Stimulated activated CD8-positive, alpha-beta memory T cell treated with anti-CD3 and anti-CD28 coated beads, Interleukin-4, amount 100 ng/mL, for 24 hours (primary cell): Measurements from ENCODE around the gene OTUD4.
"Not testable (repeated sequence)": the region's sequence is repeated elsewhere in the genome, so short reads cannot be mapped to it uniquely, and the experiment has no call there.

Experiments used
- DNase-seq: peaks from one replicate; pipeline ENCODE4 v3.0.0-alpha.2; 2020; ENCODE audit warnings: low read depth

OTUD4 gene, protein sequence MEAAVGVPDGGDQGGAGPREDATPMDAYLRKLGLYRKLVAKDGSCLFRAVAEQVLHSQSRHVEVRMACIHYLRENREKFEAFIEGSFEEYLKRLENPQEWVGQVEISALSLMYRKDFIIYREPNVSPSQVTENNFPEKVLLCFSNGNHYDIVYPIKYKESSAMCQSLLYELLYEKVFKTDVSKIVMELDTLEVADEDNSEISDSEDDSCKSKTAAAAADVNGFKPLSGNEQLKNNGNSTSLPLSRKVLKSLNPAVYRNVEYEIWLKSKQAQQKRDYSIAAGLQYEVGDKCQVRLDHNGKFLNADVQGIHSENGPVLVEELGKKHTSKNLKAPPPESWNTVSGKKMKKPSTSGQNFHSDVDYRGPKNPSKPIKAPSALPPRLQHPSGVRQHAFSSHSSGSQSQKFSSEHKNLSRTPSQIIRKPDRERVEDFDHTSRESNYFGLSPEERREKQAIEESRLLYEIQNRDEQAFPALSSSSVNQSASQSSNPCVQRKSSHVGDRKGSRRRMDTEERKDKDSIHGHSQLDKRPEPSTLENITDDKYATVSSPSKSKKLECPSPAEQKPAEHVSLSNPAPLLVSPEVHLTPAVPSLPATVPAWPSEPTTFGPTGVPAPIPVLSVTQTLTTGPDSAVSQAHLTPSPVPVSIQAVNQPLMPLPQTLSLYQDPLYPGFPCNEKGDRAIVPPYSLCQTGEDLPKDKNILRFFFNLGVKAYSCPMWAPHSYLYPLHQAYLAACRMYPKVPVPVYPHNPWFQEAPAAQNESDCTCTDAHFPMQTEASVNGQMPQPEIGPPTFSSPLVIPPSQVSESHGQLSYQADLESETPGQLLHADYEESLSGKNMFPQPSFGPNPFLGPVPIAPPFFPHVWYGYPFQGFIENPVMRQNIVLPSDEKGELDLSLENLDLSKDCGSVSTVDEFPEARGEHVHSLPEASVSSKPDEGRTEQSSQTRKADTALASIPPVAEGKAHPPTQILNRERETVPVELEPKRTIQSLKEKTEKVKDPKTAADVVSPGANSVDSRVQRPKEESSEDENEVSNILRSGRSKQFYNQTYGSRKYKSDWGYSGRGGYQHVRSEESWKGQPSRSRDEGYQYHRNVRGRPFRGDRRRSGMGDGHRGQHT

DNA sequence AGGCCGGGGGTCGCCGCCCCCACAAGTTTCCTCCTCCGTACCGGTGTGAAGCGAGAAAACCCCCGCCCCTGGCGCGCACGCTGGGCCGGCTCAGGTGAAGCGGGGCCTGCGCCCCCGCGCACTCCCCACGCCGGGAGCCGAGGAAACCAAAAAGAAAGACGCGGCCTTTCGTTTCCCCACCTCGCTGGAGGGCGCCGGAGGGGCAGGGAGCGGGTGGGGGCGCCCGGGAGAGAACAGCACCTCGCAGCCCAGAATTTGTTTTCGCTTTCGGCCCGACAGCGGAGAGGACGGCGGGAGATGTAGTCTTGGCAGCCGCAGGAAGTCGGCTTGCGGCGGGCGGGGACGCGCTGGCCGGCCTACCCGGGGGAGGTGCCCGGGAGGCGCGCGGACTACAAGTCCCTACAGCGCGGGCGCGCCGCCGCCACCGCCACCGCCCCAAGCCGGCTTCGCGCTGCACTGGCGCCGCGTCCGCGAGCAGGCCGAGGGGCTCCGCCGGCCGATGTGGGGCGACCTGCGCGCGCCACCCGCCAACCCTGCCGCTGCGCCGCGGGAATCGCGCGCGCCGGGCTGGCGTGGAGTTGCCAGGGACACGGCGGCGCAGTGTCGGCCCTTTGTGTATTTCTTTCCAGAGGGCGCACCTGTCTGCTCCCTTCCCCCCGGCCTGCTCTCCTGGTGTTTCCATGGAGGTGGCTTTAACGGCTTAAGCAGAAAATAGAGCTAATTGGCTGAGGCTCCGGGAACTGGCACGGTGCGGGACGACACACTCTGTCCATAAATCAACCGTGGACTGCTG, at the start of gene OTUD4:
Gene OTUD4, minus strand, starts transcription at position 292 of the 793 bp plus-strand sequence. CDS start 616 bp downstream, outside the sequence.
- DNase-seq: peak; percentile 92

DNA sequence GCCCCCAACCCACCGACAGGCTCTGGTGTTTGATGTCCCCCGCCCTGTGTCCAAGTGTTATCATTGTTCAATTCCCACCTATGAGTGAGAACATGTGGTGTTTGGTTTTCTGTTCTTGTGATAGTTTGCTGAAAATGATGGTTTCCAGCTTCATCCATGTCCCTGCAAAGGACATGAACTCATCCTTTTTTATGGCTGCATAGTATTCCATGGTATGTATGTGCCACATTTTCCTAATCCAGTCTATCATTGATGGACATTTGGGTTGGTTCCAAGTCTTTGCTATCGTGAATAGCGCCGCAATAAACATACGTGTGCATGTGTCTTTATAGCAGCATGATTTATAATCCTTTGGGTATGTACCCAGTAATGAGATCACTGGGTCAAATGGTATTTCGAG, 42.8 kb upstream of the OTUD4 start:
- not testable (repeated sequence) for DNase-seq

DNA sequence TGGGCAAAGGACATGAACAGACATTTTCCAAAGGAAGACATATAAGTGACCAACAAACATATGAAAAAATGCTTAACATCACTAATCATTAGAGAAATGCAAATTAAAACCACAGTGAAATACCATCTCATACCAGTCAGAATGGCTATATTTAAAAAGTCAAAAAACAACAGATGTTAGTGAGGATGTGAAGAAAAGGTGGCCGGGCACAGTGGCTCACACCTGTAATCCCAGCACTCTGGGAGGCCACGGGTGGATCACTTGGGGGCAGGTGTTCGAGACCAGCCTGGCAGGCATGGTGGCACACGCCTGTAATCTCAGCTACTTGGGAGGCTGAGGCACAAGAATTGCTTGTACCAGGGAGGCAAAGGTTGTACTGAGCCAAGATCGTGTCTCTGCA, 41.1 kb upstream of the OTUD4 start:
- not testable (repeated sequence) for DNase-seq

DNA sequence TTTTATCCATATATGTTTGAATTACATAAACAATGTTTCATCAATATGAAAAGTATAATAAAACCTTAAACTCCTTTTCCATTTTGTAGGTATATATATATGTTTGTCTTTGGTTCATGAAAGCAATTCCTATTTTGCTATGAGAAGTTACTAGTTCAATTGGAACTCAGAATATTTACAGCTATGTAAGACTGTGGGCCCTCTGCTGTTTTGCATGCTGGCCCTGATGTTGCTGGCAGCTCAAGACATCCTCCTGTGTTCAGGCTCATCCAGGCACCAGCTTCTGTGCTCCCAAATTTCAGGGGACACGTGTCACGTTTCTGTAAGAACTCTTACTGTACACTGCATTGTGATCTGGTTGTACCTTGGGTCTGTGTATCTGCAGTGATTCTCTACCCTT, 38.7 kb upstream of the OTUD4 start:
- no peak for DNase-seq

DNA sequence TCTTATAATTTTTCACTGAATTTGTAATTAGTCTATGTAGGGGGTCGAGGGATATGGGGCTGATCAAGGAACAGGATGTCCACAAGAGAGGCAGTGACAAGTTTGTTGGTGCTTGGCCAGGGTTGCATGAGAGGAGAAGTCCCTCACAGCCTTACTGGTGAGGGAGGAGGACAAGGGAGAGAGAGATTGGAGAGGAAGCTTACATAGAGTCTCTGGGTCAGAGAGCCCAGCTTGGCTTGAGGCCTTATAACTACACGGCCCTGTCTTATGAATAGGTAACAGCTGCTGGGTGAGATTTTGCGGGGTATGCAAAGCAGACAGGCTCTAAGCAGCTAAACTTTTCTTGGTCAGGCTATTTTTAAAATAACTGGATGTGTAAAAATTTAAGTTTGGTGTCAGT, 37.9 kb upstream of the OTUD4 start:
- no peak for DNase-seq

DNA sequence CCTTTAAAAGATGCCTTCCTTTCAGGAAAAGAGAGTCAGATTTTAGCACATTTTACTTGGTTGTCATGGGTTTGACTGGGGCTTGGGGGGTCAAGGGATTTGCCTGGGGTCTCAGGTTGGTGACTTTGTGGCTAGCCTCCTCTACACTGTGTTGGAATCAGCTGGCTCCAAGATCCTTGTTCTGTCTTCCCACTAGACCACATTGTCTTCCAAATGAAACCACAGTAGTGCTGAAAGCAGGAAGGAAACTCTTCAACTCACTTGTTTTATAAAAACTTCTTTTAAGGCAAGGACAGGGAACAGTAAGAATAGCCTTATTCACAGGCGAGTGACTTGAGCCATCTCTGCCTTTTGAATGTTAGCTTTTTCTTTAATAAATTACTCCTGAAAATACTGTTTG, 37.0 kb upstream of the OTUD4 start:
- DNase-seq: no peak

DNA sequence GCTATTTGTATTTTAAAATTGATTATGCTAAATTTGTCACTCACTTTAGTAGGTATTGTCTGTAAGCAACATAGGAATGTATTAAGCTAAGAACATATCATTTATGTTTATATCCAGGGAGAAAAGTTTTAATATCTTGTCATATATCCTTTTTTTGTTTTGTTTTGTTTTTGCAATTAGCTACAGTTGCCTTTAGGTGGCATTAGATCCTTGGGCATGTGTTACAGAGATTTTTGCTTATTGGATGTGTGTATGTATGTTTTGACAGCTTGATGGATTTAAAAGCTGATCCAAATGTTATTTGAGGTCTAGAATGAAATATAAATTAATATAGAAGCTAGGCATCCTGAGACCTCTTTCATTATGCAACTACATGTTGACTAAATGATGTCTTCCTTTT, 36.1 kb upstream of the OTUD4 start:
- no peak for DNase-seq

DNA sequence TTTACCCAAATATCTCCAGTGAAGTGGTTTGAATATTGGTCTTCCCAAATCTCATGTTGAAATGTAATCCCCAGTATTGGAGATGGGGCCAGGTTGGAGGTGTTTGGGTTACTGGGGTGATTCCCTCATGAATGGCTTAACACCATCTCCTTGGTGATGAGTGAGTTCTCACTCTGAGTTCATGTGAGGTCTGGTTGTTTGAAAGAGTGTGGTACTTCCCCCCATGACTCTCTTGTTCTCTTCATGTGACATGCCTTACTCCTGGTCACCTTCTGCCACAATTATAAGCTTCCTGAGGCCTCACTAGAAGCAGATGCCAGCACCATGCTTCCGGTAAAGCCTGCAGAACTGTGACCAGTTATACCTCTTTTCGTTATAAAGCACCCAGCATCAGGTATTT, 32.9 kb upstream of the OTUD4 start:
- DNase-seq: no peak

DNA sequence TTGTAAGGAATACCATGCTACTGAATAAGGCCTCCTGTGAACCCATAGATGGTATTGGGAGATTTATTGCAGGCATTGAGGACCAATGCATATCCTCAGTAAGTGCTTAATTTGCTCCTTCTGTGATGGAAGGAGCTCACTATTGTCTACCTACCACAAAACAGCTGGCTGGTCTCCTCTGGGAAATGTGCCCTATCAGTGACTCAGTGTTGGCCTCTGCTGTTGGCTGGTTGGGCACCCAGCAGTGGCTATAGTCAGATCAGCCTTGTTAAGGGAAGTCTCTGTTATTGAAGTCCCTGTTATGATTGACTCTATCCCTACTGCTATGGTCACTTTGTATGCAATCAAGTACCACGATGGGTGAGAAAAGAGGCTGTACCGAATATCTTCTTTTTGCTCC, 27.5 kb upstream of the OTUD4 start:
- no peak for DNase-seq

DNA sequence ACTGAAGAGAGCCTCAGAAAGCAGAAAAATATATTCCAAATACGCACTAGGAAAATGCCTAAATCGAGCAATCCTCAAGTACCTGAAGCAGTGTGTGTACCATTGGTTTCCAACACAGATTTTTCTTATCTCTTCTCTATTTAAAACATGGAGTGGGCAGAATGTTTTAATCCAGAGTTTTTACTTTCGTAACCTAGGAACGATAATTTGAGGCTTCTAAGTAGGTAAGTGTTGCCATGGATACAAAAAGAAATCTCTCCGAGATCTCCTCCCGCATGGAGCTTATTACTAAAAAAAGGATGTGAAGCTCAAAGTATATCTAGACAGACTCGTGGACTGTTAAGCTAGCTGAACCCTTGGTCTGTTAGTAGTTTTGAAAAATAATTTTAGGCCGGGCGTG, 23.0 kb upstream of the OTUD4 start:
- no peak for DNase-seq

DNA sequence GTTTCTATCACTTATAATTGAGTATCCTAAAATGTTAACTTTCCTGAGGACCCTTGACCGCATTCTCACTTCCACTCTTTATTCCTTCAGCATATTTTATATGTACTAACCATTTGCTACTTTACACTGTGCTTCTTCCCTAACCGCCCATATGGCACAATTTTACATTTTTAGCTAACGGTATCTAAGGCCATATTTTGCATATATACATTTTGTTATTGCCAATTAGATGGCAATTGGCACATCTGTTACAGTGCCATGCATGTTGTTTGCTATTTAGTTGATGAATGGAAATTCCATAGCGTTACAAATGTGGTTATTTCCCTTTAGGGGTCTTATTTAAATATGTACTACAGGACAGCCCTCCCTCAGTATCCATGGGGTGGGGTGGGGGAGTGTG, 20.0 kb upstream of the OTUD4 start:
- DNase-seq: no peak

DNA sequence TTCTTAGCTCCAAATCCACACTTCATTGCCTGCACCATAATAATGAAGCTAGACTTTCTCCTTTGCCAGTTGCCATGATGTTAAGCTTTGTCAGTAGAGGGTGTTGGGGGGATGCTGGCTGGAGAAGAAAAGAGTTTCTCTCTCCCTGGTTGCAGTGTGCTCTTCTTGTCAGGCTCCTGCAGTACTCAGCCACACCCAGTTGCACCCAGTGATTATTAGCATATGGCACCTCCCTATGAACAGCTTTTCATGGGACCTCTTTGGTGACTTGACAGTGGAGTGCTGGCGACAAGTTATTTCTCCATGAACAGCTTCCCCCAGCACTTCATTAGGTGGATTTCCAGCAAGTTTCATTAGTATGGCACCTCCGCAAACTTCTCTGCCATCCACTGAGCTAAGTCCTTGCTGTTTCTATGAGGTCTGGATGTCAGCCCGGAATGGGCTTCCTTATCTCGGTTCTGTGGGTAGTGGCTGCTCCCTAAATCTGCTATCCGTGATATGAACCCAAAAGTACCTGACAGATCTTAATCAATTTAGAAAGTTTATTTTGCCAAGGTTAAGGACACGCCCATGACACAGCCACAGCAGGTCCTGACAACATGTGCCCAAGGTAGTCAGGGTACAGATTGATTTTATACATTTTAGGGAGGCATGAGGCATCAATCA, 18.8 kb upstream of the OTUD4 start:
- no peak for DNase-seq

DNA sequence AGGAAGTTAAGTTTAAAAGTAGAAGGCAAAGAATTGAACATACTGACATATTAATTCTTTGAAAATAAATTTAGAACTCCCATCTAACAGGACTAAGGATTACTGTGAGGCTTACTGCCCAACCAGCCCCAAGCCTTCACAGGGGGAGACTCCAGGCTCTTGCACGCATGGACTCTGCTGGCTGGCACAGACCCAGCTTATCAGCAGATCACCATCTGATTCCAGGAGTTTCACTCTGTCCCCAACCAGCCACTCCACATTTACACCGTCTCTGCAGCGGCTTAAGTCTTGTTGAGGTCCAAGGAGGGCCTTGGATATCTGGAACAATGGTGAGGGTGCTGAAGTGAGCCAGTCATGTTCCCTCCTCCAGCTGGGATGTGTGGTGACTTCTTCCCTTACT, 16.4 kb upstream of the OTUD4 start:
- no peak for DNase-seq

DNA sequence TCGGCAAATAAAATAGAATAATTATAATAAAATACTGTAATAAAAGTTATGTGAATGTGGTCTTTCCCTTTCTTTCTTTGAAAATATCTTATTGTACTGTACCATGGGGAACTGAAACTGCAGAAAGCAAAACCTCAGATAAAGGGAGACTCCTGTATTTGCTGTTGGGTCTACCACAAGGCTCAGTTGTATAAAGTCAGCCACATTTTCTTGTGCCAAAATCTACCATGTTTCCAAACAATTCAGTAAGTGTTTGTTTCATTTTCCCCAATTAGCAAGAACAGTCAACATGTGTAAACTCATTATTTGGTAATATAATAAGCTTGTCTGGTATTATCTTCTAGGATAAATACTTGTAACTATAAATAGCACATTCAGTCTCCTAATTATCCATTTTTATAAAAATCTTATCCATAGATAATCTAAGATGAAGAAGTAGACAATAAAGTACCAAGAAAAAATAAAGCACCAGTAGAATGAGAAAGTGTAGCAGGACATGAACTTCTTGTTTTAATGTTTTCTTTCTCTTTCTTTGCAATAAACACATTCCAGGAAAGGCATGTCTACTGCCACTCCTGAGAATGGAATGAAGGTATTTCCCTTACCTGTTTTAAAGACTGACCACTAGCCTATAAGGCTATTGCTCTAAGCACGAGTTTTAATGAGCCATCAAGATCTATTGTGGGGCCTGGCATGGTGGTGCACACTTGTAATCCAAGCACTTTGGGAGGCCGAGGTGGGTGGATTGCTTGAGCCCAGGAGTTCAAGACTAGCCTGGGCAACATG, 15.0 kb upstream of the OTUD4 start:
- DNase-seq: no peak

DNA sequence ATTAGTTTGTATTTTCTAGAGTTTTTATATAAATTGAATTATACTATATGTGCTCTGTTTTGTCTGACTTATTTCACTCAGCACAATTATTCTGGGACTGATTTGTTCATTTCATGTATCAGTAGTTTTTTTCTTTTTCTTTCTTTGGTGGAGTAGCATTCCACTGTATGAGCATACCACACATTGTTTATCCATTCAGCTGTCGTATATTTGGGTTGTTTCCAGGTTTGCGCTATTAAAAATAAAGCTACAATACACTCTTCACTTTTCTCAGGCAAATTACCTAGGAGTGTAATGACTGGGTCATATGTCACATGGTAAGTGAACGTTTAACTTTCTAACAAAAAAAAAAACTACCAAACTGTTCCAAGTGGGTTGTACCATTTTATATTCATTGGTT, 9.6 kb upstream of the OTUD4 start:
- DNase-seq: no peak

DNA sequence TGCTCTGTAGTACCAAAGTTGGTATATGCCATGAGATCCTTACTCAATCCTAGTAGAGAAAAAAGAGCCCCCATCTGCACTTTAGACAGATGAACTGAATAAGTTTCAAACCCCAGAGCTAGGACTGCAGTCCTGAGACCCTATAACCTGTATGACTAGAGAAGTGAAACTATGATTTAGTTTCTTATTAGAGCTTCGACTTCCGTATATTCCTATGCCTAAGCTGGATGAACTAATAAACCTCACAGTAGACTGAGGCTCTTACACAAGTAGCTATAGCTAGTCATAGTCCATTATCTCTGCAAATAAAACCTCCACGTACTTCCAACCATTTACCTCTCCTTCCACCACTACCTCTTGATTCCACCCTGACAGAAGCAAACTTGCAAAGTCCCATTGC, 6.3 kb upstream of the OTUD4 start:
- DNase-seq: no peak

DNA sequence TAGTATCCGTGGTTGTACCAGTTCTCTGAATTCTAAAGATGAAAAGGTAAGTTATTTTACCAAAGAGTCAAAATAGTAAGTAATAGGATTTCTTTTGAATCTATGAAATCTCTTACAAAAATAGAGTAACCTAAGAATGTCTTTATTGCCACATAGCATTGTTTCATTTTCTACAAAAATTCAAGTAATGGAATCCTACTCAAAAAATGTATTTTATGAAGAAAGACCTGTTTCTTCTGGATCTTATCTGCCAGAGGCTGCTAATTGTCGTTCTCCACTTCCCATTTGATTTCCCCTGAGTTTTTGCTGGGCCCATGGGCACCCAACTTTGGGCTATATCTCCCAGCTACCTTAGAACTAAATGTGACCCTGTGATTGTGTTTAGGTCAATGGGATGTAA, 3.2 kb upstream of the OTUD4 start:
- no peak for DNase-seq

DNA sequence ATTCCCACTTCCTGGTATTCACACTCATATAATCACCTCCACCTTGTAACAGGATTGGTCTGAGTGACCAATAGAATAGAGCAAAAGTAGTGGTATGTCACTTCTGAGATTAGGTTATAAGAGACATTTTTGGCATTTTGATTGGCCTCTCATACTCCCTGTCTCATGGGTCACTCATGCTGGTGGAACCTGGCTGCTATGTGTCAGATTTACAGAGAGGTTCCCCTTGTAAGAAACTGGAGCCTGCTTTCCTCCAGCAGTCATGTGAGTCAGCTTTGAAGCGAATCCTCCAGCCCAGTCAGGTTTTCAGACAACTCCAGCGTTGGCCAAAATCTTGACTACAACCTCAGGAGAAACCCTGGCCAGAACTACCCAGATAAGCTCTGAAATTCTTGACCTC, 2.6 kb upstream of the OTUD4 start:
- DNase-seq: no peak

DNA sequence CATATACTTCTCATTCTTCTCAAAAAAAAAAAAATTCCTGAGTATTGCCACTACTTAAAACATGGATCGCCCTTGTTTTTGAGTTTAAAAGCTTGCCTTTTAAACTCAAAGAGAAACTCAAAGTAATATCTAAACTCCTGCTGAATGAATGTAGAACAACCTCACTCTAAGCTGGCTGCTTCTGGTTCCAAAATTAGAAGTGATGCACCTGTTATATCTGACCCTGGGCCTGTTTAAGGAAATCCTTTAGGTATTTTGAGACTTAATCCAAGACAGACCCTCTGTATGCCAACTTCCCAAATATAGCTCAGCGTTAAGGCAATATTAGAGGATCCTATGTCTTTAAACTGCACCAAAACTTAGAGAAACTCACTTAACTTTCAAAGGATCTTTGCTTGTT, 1.8 kb upstream of the OTUD4 start:
- DNase-seq: no peak

DNA sequence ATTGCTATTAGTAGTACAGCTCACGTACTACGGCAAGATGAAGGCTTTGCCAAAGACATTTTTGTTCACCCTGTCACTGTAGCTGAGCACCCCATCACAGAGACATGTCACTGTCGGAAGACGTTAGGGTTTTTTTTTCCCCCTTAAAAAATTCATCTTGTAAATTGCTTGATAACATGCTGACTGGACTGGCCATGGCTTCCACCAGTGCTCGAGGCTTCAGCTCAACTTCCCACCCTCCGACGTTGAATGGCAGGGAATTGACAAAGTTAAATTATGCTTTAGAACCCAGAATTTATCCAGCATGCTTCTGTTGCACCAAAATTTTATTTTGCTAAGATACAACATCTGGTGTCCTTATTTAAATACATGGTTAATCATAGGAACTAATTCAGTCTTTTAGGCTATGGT, 707 bp upstream of the OTUD4 start:
- no peak for DNase-seq

DNA sequence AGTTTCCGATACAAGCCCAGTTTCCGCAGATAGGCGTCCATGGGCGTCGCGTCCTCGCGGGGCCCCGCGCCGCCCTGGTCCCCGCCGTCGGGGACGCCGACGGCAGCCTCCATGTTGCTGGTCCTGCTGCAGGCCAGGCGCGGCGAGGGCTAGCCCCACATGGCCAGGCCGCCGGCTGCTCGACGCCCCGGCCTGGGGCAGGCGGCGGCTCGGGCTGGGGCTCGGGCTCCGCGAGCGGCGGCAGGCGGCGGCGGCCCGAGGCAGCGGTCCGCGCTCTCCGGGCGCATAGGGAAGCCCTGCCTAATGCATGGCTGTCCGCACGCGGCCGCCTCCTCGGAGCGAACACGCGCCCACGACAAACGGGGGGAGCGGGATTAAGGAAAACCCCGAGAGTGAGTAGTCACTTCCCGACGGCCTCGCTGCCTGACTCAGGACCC, 510 bp downstream of the OTUD4 start:
- not testable (repeated sequence) for DNase-seq
